Testis (tissue), 2 donors: ENCODE measurements around the gene PTPRT.

Experiments
- POLR2A ChIP-seq: fragments of 450-650 bp; IDR thresholded peaks from one replicate; pipeline ENCODE4 v1.6.1; 2017; ENCODE audit warnings: antibody characterized with exemption, mild to moderate bottlenecking, moderate library complexity
- TF ChIP-seq, protein P1 (sequence below), 3 experiments: fragments of 450-650 bp in 2 of 3; fragments of 200-600 bp in 1 of 3; sonication (generic) in 1 of 3; IDR thresholded peaks; one replicate each; pipeline ENCODE4 v1.5.1; 2016 to 2019; ENCODE audit warnings: antibody characterized with exemption in 3 of 3, mild to moderate bottlenecking in 2 of 3, moderate library complexity in 1 of 3

- TF ChIP-seq, protein P1, sequence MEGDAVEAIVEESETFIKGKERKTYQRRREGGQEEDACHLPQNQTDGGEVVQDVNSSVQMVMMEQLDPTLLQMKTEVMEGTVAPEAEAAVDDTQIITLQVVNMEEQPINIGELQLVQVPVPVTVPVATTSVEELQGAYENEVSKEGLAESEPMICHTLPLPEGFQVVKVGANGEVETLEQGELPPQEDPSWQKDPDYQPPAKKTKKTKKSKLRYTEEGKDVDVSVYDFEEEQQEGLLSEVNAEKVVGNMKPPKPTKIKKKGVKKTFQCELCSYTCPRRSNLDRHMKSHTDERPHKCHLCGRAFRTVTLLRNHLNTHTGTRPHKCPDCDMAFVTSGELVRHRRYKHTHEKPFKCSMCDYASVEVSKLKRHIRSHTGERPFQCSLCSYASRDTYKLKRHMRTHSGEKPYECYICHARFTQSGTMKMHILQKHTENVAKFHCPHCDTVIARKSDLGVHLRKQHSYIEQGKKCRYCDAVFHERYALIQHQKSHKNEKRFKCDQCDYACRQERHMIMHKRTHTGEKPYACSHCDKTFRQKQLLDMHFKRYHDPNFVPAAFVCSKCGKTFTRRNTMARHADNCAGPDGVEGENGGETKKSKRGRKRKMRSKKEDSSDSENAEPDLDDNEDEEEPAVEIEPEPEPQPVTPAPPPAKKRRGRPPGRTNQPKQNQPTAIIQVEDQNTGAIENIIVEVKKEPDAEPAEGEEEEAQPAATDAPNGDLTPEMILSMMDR (IDR thresholded peaks at IDR 0.05): no peak
- no peak for TF ChIP-seq POLR2A
These were observed 8.9 kb upstream of the PTPRT start for GRCh38 chr20:43198607-43199006.
